K562 treated with DMSO at 1 percent for 4 hours (cell line): ENCODE data around the gene CD82. TPM values are rescaled to one million over a fixed set of nuclear protein-coding genes. Genes with fewer than 3 reads are reported as not detected.

Source experiments
- total RNA-seq: library from RNA; unstranded; fragments of 300-600 nt; gene quantifications from 2 replicates; pipeline ENCODE4 v1.2.3, GENCODE V29; 2022; ENCODE audit not compliant: insufficient read depth

The CD82 gene
- total RNA-seq = 6.0 and 6.3 TPM in 2 replicates

GRCh38 chr11:44565211-44565952 is at the start of gene CD82:
Gene CD82 (plus strand): TSS chr11:44565663. CDS start chr11:44594663, 29,000 bp downstream.

Other genes with a start within 250 kb of the CD82 start
- gene TSPAN18, start 161.3 kb downstream of the CD82 start, total RNA-seq = 1.8 and 4.1 TPM in 2 replicates